Middle frontal gyrus (tissue), 1 donor: ENCODE results near the gene INTS13.
"Not testable (repeated sequence)": the region's sequence is repeated elsewhere in the genome, so short reads cannot be mapped to it uniquely, and the experiment has no call there.

Source experiments
- DNase-seq: peaks from one replicate; pipeline ENCODE4 v3.0.0-alpha.2; 2015; ENCODE audit warnings: low spot score; ENCODE audit errors: extremely low spot score

Gene INTS13

GRCh38 chr12:26935636-26936378 is 2.0 kb downstream of the INTS13 start:
- DNase-seq: no peak

GRCh38 chr12:26929590-26929989 is 8.2 kb downstream of the INTS13 start:
- no peak for DNase-seq

- DNase-seq: no peak
Measured at GRCh38 chr12:26928661-26929060, 9.1 kb downstream of the INTS13 start.

DNA sequence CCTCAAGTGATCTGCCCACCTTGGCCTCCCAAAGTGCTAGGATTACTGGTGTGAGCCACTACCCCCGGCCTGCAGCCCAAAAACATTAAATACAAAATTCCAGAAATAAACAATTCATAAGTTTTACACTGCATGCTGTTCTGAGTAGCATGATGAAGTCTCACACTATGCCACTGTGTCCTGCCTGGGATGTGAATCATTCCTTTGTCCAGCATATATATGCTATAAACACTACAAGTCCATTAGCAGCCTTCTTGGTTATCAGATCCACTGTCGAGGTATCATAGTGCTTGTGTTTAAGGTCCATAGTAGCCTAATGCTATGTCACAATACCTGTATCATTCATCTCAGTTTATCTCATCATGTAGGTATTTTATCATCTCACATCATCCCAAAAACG is 15.9 kb downstream of the INTS13 start:
- DNase-seq: no peak

DNA sequence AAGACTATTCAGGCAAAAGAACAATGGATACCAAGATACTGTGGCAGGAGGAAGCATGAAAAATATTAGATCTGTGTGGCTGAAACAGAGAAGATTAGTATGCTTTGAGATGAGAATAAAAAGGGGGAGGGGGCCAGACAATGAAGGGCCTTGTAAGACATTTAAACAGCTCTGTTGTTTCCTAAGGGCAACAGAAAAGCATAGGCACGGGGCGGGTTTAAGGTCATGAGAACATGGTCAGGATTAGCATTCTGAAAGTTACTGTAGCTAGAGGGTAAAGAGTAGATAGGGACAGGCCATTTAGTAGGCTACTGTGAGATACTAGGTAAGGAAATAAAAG is 18.6 kb downstream of the INTS13 start:
- no peak for DNase-seq

- no peak for DNase-seq
Measured at GRCh38 chr12:26918321-26919215, 19.2 kb downstream of the INTS13 start.

DNA sequence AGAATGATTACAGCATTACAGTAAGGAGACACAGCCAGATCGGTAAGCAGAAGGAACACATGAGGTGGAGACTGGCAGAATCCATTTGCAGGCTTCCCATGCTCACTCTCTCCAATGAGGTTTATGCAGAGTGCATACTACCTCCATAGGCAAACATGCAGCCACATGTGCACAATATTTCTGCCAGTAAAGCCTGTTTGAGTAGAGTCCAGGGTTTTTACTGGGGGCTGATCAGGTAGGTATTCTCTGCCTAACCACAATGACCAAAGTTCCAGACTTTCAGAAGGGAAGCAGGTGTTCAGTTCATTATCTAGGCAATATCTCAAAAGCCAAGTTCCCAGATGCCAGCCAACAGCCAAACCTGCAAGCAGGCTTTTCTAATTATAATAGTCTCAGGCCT is 31.1 kb downstream of the INTS13 start:
- DNase-seq: no peak

DNA sequence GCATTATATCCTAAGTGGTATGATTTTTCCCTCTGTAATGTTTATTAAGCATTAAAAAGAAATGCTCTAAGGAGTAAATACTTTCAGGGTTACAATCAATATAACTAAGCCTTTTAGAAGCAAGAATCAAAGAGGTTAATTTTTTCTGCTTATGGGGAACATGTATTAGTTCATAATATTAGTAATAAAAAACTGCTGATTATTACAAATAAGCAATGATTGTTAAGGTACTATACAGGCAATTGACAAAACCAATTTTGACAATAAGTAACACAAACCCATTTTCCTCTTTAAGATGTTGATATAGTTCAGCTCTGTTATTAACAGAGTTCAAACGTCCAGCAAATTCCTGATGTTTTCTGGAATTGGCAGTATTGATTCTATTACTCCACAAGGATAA is 31.8 kb downstream of the INTS13 start:
- no peak for DNase-seq

DNA sequence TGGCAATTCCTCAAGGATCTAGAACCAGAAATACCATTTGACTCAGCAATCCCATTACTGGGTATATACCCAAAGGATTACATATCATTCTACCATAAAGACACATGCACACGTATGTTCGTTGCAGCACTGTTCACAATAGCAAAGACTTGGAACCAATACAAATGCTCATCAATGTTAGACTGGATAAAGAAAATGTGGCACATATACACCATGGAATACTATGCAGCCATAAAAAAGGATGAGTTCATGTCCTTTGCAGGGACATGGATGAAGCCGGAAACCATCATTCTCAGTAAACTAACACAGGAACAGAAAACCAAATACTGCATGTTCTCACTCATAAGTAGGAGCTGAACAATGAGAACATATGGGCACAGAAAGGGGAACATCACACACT is 34.4 kb downstream of the INTS13 start:
- DNase-seq: not testable (repeated sequence)

- DNase-seq: no peak
Measured at GRCh38 chr12:26896913-26897312, 40.9 kb downstream of the INTS13 start.

GRCh38 chr12:26895672-26896071 is 42.1 kb downstream of the INTS13 start:
- DNase-seq: no peak

DNA sequence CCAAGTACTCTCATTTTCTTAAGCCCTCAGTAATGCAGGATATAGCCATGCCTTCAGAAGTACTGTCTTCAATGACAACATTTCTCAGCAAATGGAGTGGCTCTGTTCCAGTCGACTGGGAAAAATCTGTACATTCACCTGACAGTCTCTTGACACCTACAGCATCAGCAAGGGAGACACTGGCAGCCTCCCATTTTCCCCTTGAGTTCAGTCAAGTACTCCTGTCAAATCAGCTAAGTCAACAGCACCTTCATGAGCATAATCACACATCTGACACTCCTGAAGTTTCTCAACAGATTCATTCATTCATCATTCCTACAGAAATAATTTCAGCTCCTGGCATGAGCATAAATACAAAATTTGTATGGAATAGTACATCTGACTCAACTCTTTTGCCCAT is 46.1 kb downstream of the INTS13 start:
- no peak for DNase-seq

- no peak for DNase-seq
Measured at GRCh38 chr12:26890784-26891183, 47.0 kb downstream of the INTS13 start.

- peak; percentile 94 for DNase-seq
Measured at GRCh38 chr12:26884765-26885576, 52.8 kb downstream of the INTS13 start.

GRCh38 chr12:26880625-26881024 is 57.2 kb downstream of the INTS13 start:
- no peak for DNase-seq

DNA sequence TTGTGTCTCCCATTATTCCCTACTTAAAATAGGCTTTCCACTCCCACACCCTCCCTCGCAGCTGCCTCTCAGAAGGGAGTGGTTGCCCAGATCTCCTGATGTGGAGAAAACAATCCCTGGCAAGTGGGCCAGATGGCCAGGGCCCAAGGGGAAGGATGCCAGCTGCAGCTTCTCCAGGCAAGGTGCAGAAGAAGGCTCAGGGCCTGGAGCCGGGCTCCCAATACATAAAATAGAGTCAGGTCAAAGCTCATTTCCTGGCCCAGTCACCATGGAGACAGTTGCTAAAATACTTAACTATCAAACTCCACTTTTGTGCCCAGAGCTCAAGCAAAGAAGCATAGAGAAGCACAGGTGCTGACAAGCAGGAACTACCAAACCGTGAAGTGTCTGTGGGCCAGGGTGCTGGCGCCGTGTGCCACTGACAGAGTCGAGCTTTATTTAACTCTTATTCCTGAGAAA is 59.1 kb downstream of the INTS13 start:
- DNase-seq: peak; percentile 10

DNA sequence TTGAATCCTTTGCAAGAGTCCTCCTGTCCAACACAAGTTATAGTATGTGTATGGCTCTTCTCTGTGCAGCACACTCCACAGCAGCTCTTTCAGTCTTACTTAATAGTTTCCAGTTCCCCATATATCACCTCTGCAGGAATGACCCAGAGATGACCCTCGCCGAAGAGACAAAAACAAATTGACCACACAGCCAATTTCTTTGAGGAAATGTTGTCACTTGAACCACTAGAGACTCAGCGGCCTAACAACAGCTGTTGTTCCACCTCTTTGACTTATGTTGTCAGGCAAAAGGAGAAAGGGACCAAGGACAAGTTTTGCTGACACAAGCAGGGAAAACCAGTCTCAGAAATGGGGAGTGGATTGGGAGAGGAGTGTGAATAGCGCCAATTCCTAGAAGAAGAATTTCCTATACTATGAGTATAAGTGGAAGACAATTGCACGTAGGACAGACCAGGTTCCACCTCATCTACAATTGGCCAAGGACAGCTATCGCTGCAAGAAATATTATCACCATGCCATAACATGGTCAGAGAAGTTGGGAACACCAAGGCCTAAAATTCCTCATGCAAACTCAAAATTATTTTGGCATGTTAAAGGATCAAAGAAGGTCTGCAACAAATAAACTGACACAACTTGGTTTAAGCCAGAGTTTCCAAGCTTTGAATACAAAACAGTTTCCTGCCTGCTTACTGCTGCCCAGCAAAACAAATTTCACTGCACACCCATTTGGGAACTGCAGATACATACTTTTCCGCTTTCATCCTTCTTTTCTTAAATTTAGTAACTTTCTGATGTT is 63.1 kb downstream of the INTS13 start:
- no peak for DNase-seq

GRCh38 chr12:26872625-26873024 is 65.2 kb downstream of the INTS13 start:
- DNase-seq: no peak

- no peak for DNase-seq
Measured at GRCh38 chr12:26871985-26872384, 65.8 kb downstream of the INTS13 start.

DNA sequence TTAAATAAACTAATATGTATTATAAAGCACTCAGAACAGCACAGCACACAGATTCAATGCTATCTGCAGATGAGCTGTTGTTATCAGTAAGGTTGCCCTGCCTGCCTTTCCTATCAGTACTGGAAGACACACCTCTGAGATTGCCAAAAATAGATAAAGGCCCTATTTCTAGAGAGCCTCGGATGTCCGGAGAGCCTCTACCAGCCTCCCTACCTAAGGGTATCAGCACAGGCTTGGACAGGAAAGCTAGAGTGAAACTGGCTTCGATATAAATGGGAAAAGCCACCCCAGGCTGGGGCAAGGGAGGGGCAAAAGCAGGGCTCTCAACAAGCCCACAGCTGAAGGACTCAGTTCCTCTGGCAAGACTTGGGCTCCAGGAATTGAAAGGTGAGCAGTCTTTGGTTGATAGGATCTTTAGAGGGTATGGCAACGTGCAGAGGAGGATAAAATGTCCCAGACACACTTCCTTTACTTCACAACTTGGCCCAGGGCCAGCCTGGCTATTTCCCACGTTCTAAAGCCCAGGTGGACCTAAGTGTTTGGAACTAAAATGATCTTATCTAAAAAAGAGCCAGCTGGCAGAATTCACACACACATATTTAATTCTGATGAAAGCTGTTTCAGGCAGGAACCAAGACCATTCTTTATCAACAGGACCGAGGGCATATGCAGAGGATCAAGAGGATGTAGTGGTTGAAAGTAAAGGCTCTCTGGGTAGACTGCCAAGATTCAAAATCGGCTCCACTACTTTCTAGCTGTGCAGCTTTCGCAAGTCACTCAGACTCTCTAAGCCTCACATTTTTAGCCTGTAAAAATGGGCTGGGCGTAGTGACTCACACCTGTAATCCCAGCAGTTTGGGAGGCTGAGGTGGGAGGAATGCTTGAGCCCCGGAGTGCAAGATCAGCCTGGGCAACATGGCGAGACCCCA is 67.0 kb downstream of the INTS13 start:
- no peak for DNase-seq
